K562 (cell line): Measurements from ENCODE around the gene KCNK10.

Experiments used
- CEBPB ChIP-seq: fragments of 450-650 bp; IDR thresholded peaks from 2 replicates; pipeline ENCODE4 v1.6.1; 2016; ENCODE audit warnings: missing genetic modification characterization, missing compliant biosample characterization
- CHD1 ChIP-seq: fragments of 200-600 bp; sonication (generic); IDR thresholded peaks from one replicate; pipeline ENCODE4 v1.6.1; 2012; ENCODE audit warnings: mild to moderate bottlenecking, moderate library complexity, low read length, inconsistent platforms
- CTCF ChIP-seq, 3 experiments: IDR thresholded peaks in 2 of 3; conservative IDR thresholded peaks in 1 of 3; 2 replicates each; pipeline ENCODE4 v1.5.1; 2011 to 2012; ENCODE audit warnings: low read length in 3 of 3, mild to moderate bottlenecking in 3 of 3, control low read depth in 2 of 3, improper control_type of control experiment in 1 of 3, inconsistent platforms in 1 of 3, low read depth in 1 of 3, mixed read lengths in 1 of 3, moderate library complexity in 1 of 3; ENCODE audit not compliant: insufficient read depth in 2 of 3
- FOSL1 ChIP-seq: fragments of 200-800 bp; sonication (Bioruptor generic); conservative IDR thresholded peaks from 2 replicates; pipeline ENCODE4 v1.6.1; 2016; ENCODE audit warnings: missing genetic modification characterization, missing compliant biosample characterization
- FOXK2 ChIP-seq, 2 experiments: fragments of 450-650 bp; IDR thresholded peaks in 1 of 2; conservative IDR thresholded peaks in 1 of 2; 2 replicates each; pipeline ENCODE4 v1.6.1; 2016; ENCODE audit warnings: low read depth in 2 of 2, mild to moderate bottlenecking in 1 of 2
- HBP1 ChIP-seq: fragments of 450-650 bp; formaldehyde crosslinking; IDR thresholded peaks from 2 replicates; pipeline ENCODE4 v1.4.0; 2022; ENCODE audit warnings: missing genetic modification characterization
- POLR2AphosphoS5 ChIP-seq: IDR thresholded peaks from 2 replicates; pipeline ENCODE4 v1.6.1; 2011; ENCODE audit warnings: mild to moderate bottlenecking, low read depth, low read length, moderate library complexity; ENCODE audit not compliant: control insufficient read depth, insufficient read depth
- ZNF785 ChIP-seq: fragments of 250-450 bp; sonication (Bioruptor Pico); IDR thresholded peaks from 2 replicates; pipeline ENCODE4 v1.4.0; 2020; ENCODE audit warnings: mild to moderate bottlenecking

GRCh38 chr14:88348546-88348945 is 25.5 kb upstream of the KCNK10 start:
- TF ChIP-seq CTCF (IDR thresholded peaks at IDR 0.05 in 2 of 3, conservative IDR thresholded peaks at IDR 0.05 in 1 of 3; ENCODE audit: insufficient read depth in 2 of 3, low read depth in 1 of 3, low read length in 3 of 3) = no peak
- no peak for TF ChIP-seq FOXK2 (conservative IDR thresholded peaks at IDR 0.05 in 1 of 2, IDR thresholded peaks at IDR 0.05 in 1 of 2; ENCODE audit: low read depth in 2 of 2)
- no peak for TF ChIP-seq POLR2AphosphoS5
- no peak for TF ChIP-seq CHD1
- no peak for TF ChIP-seq ZNF785 (CRISPR knock-in tag)
- no peak for TF ChIP-seq CEBPB (tag)
- TF ChIP-seq HBP1 (CRISPR knock-in tag) = no peak
- TF ChIP-seq FOSL1 (tag) = no peak
